NCI-H2029 treated with DMSO at 0.1 percent for 48 hours (cell line): ENCODE measurements around the gene NPM3.

Experiments used
- DNase-seq: peaks from one replicate; lab custom pipeline; 2025; lab: John Stamatoyannopoulos, UW

The NPM3 gene

GRCh38 chr10:101758858-101759257 is 24.4 kb downstream of the NPM3 start:
- no peak for DNase-seq

- no peak for DNase-seq
Observed at GRCh38 chr10:101752241-101752640, 31.0 kb downstream of the NPM3 start.

- no peak for DNase-seq
Observed at GRCh38 chr10:101749047-101750016, 33.9 kb downstream of the NPM3 start.

GRCh38 chr10:101748496-101748895 is 34.8 kb downstream of the NPM3 start:
- DNase-seq, result no peak

- DNase-seq, result no peak
Observed at GRCh38 chr10:101745074-101745696, 38.1 kb downstream of the NPM3 start.

- no peak for DNase-seq
Observed at GRCh38 chr10:101744267-101744666, 39.0 kb downstream of the NPM3 start.

- no peak for DNase-seq
Observed at GRCh38 chr10:101741938-101742337, 41.3 kb downstream of the NPM3 start.

- no peak for DNase-seq
Observed at GRCh38 chr10:101736666-101737065, 46.6 kb downstream of the NPM3 start.

GRCh38 chr10:101732096-101732495 is 51.1 kb downstream of the NPM3 start:
- no peak for DNase-seq
